ENCODE measurements around the gene C16orf87. TPM values are rescaled to one million over a fixed set of nuclear protein-coding genes. Genes with fewer than 3 reads are reported as not detected.

C16orf87 gene
- total and polyA plus RNA-seq, 11 donors = 5.1 to 15.8 (median 13.6) TPM

DNA sequence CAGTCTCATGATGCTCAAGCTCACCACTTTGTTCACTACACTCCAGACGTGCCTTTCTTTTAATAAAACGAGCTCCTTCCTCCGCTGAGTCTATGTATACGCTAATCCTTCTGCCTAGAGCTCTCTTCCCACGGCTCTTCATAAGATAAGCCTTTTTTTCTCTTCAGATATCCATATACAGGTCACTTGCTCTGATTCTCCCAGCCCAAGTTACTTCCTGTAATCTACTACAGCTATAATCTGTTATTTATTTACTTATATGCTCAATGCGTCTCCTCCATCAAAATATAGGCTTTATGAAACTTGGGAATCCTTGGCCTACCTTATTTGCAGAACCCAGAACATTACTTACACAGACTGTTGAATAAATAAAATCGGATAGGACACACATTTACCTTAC is 17.4 kb downstream of the C16orf87 start:
- Histone ChIP-seq H3K4me3 (no peak overlapping the region), H3K9me3 (peaks cover 0 to 6% (median 0%) of the 10 kb centered on the region in 12 donors), H3K4me1 (peaks cover 0 to 35% (median 11%) of the 10 kb centered on the region in 12 donors), H3K27me3 (no peaks in the 10 kb centered on the region), H3K27ac (no peak overlapping the region), H3K36me3 (peaks cover 0 to under 1% (median 0%) of the 10 kb centered on the region in 9 donors)
- no peak for TF ChIP-seq POLR2A (IDR thresholded peaks at IDR 0.05)
- TF ChIP-seq, protein P1, sequence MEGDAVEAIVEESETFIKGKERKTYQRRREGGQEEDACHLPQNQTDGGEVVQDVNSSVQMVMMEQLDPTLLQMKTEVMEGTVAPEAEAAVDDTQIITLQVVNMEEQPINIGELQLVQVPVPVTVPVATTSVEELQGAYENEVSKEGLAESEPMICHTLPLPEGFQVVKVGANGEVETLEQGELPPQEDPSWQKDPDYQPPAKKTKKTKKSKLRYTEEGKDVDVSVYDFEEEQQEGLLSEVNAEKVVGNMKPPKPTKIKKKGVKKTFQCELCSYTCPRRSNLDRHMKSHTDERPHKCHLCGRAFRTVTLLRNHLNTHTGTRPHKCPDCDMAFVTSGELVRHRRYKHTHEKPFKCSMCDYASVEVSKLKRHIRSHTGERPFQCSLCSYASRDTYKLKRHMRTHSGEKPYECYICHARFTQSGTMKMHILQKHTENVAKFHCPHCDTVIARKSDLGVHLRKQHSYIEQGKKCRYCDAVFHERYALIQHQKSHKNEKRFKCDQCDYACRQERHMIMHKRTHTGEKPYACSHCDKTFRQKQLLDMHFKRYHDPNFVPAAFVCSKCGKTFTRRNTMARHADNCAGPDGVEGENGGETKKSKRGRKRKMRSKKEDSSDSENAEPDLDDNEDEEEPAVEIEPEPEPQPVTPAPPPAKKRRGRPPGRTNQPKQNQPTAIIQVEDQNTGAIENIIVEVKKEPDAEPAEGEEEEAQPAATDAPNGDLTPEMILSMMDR (IDR thresholded peaks at IDR 0.05) = no peak
- DNase-seq (no peak), ATAC-seq (no peak)
- WGBS, 4 donors = 77 to 85% (median 81%) methylated on average over 7 of the region's 7 CpGs
- intact Hi-C loops (cut with DNase I) = no loop called here

GRCh38 chr16:46812781-46813540 is 18.0 kb downstream of the C16orf87 start:
- intact Hi-C loops (cut with DNase I) = no loop called here
- H3K9me3 ChIP-seq = peaks cover 0 to 6% (median 0%) of the 10 kb centered on the region in 12 donors
- H3K27me3 ChIP-seq = no peaks in the 10 kb centered on the region
- H3K4me1 ChIP-seq = peaks cover 0 to 35% (median 11%) of the 10 kb centered on the region in 12 donors
- H3K36me3 ChIP-seq = peaks cover 0 to 7% (median 0%) of the 10 kb centered on the region in 9 donors
- no peak for DNase-seq
- no peak overlapping the region for H3K4me3 ChIP-seq
- 78 to 84% (median 81%) methylated on average over 6 of the region's 6 CpGs for WGBS, 4 donors
- no peak overlapping the region for H3K27ac ChIP-seq
- ATAC-seq = no peak
- TF ChIP-seq POLR2A (IDR thresholded peaks at IDR 0.05) = no peak
- TF ChIP-seq, protein P1 (IDR thresholded peaks at IDR 0.05) = no peak

- no peak overlapping the region for H3K4me3 ChIP-seq
- intact Hi-C loops (cut with DNase I) = no loop called here
- no peak overlapping the region for H3K27ac ChIP-seq
- 96 to 98% (median 98%) methylated on average over 5 of the region's 5 CpGs for WGBS, 4 donors
- H3K27me3 ChIP-seq = no peaks in the 10 kb centered on the region
- no peak for TF ChIP-seq POLR2A (IDR thresholded peaks at IDR 0.05)
- TF ChIP-seq, protein P1 (IDR thresholded peaks at IDR 0.05) = no peak
- ATAC-seq (no peak), DNase-seq (no peak)
- H3K4me1 ChIP-seq = peaks cover 0 to 35% (median 11%) of the 10 kb centered on the region in 12 donors
- H3K36me3 ChIP-seq = peaks cover 0 to 8% (median 0%) of the 10 kb centered on the region in 9 donors
- H3K9me3 ChIP-seq = peaks cover 0 to 6% (median 0%) of the 10 kb centered on the region in 12 donors
These were observed 19.3 kb downstream of the C16orf87 start for GRCh38 chr16:46811682-46812081.

DNA sequence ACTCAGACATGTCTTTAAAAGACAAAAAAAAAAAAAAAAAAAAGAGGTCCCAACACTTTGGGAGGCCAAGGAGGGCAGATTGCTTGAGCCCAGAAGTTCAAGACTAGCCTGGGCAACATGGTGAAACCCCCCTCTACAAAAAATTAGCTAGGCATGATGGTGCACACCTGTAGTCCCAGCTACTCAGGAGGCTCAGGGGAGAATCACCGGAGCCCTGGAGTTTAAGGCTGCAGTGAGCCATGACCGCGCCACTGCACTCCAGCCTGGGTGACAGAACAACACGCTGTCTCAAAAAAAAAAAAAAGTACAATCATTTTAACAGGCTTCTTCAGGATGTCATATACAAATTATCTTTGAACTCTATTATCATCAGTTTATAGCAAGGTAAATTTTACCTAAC is 22.0 kb downstream of the C16orf87 start:
- Histone ChIP-seq H3K4me3 (no peak overlapping the region), H3K27ac (no peak overlapping the region), H3K27me3 (no peaks in the 10 kb centered on the region), H3K9me3 (no peaks in the 10 kb centered on the region), H3K4me1 (peaks cover 0 to 24% (median 10%) of the 10 kb centered on the region in 12 donors), H3K36me3 (peaks cover 0 to 12% (median 0%) of the 10 kb centered on the region in 9 donors)
- 90 to 93% (median 91%) methylated on average over 4 of the region's 4 CpGs for WGBS, 4 donors
- intact Hi-C loops (cut with DNase I) = loop anchor here in 1 of 10 donors (10.0 kb wide), 1 partner anchor 114 kb away; no protein-coding TSS in a partner anchor
- TF ChIP-seq POLR2A (IDR thresholded peaks at IDR 0.05) = no peak
- TF ChIP-seq, protein P1 (IDR thresholded peaks at IDR 0.05) = no peak
- DNase-seq = no peak
- no peak for ATAC-seq

All from heart left ventricle (tissue), 16 donors.